ENCODE measurements around the gene TMEM74B. TPM values are rescaled to one million over a fixed set of nuclear protein-coding genes. Genes with fewer than 3 reads are reported as not detected.

The TMEM74B gene
- total and polyA plus RNA-seq, 9 of the 15 experiments (the other 6 are each of a cell fraction or from before 2014, with no cell fraction given) = 0.24 to 19.0 (median 7.5) TPM

DNA sequence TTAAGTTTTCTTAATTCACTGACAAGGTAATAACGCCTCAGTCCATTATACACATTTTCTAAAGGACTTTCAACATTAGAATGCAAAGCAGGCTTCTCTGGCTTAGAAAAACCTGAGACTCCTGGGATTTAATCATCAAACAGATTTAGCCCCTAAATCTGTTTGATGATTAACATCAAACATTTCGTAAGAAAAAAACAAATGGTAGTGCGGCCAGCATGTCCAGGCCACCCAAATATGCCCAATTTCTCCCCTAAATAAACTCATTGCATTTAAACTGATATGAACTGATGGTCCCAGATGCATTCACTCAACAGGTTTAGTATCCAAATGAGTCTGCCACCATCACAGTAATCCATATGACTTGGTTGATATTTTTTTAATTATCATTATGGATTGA lies 6.2 kb downstream of the TMEM74B start:
- FAIRE-seq (no peak), ATAC-seq (no peak)

More for the DNA sequence above, 6.2 kb downstream of the TMEM74B start:
- CTCF ChIA-PET (ENCODE audit: low intra/inter-chr PET ratio) = interaction anchor here (1.1 kb wide), 1 partner anchor 325 kb away, joined by 4 read pairs; no protein-coding TSS in a partner anchor
- H3K4me1 ChIP-seq (replicated peaks in 1 of 2; ENCODE audit: control insufficient read depth in 2 of 2, insufficient read depth in 2 of 2, low read length in 2 of 2) = peaks cover 30 to 32% of the 10 kb centered on the region in 2 experiments
- intact Hi-C loops (cut with micrococcal nuclease) = loop anchor here (5.0 kb wide), 1 partner anchor 34 kb away; no protein-coding TSS in a partner anchor
- DNase-seq (ENCODE audit: extremely low read depth in 1 of 4, low spot score in 3 of 4) = no peak
- in situ Hi-C loops (cut with MboI) = no loop called here
- peaks cover 9% of the 10 kb centered on the region for H3K79me2 ChIP-seq (ENCODE audit: control insufficient read depth, insufficient read depth, low read length)
- H3K4me3 ChIP-seq = no peak overlapping the region
- H3K4me2 ChIP-seq (ENCODE audit: insufficient read depth, low read length) = no peak overlapping the region
- 88% methylated on average over 3 of the region's 3 CpGs for WGBS (ENCODE audit: insufficient coverage, low coverage, missing lambda C conversion rate)
- H3K27me3 ChIP-seq (ENCODE audit: control insufficient read depth in 2 of 2, insufficient read depth in 2 of 2, low read length in 2 of 2) = no peaks in the 10 kb centered on the region
- H3K9ac ChIP-seq (ENCODE audit: insufficient read depth in 1 of 2, low read depth in 2 of 2, low read length in 2 of 2) = no peak overlapping the region
- H2AFZ ChIP-seq (ENCODE audit: low read depth, low read length) = no peak overlapping the region
- no peaks in the 10 kb centered on the region for H3K9me1 ChIP-seq (ENCODE audit: control insufficient read depth, insufficient read depth, low read length)
- POLR2A ChIA-PET = no interaction called here
- H3K9me3 ChIP-seq (replicated peaks; ENCODE audit: control insufficient read depth, insufficient read depth, low read depth, low read length) = no peaks in the 10 kb centered on the region
- no peaks in the 10 kb centered on the region for H4K20me1 ChIP-seq (replicated peaks; ENCODE audit: control insufficient read depth, insufficient read depth, low read length)
- BruUV-seq (replicated peaks) = no TSS peak
- TF ChIP-seq ELF2 (CRISPR knock-in tag; IDR thresholded peaks at IDR 0.05) (no peak), PHF21A (IDR thresholded peaks at IDR 0.05; ENCODE audit: borderline replicate concordance, low read depth) (no peak), ZNF780A (CRISPR knock-in tag; IDR thresholded peaks at IDR 0.05) (no peak), ZFPM2 (CRISPR knock-in tag; IDR thresholded peaks at IDR 0.05) (no peak), HDGF (IDR thresholded peaks at IDR 0.05) (no peak), GABPB2 (CRISPR knock-in tag; conservative IDR thresholded peaks at IDR 0.05) (no peak), TEAD4 (IDR thresholded peaks at IDR 0.05; ENCODE audit: low read length) (no peak), TEAD4 (CRISPR knock-in tag; IDR thresholded peaks at IDR 0.05; ENCODE audit: borderline replicate concordance) (no peak), ELK3 (CRISPR knock-in tag; IDR thresholded peaks at IDR 0.05) (no peak), RNF2 (IDR thresholded peaks at IDR 0.05) (no peak), ZNF561 (CRISPR knock-in tag; conservative IDR thresholded peaks at IDR 0.05) (no peak), NCOA2 (IDR thresholded peaks at IDR 0.05; ENCODE audit: partially characterized antibody in 2 of 2) (no peak)
- H3K27ac ChIP-seq (ENCODE audit: extremely low read depth, low read depth, low read length) = no peak overlapping the region
- peaks cover 33% of the 10 kb centered on the region; the same call in 2 of the 3 replicates for H3K36me3 ChIP-seq (ENCODE audit: control insufficient read depth, insufficient read depth, low read length)

Data from K562 (cell line).